Type B pancreatic cell (in vitro differentiated cells): ENCODE results near the gene KIF26A. TPM values are rescaled to one million over a fixed set of nuclear protein-coding genes. Genes with fewer than 3 reads are reported as not detected.
A peak's percentile ranks its signal among the peaks of the same experiment; 100 is the strongest.

Experiments used
- DNase-seq: peaks from one replicate; pipeline ENCODE4 v3.0.0; 2021; ENCODE audit warnings: mixed read lengths; ENCODE audit not compliant: unreplicated experiment; ENCODE audit errors: extremely low spot score
- H3K27ac Mint-ChIP-seq: 2 replicates; pipeline ENCODE4 v1.8.0; 2021; ENCODE audit warnings: mild to moderate bottlenecking, mixed read lengths
- H3K27me3 Mint-ChIP-seq: 2 replicates; pipeline ENCODE4 v1.8.0; 2021; ENCODE audit warnings: mixed read lengths
- H3K36me3 Mint-ChIP-seq: 2 replicates; pipeline ENCODE4 v1.8.0; 2021; ENCODE audit warnings: mixed read lengths
- H3K4me1 Mint-ChIP-seq: one replicate; pipeline ENCODE4 v1.8.0; 2021; ENCODE audit warnings: mixed read lengths; ENCODE audit not compliant: unreplicated experiment
- H3K4me3 Mint-ChIP-seq: 2 replicates; pipeline ENCODE4 v1.8.0; 2021; ENCODE audit warnings: mild to moderate bottlenecking, mixed read lengths
- H3K9me3 Mint-ChIP-seq: 2 replicates; pipeline ENCODE4 v1.8.0; 2021; ENCODE audit warnings: mixed read lengths
- total RNA-seq: library from RNA; stranded (reverse); gene quantifications from 2 replicates; pipeline ENCODE4 v1.2.1, GENCODE V29; 2021; ENCODE audit warnings: low replicate concordance
- TF ChIP-seq, protein P1 (sequence below): fragments of 200-600 bp; sonication (generic); conservative IDR thresholded peaks from 2 replicates; pipeline ENCODE4 v1.5.0; 2021; ENCODE audit warnings: antibody characterized with exemption, mild to moderate bottlenecking

The KIF26A gene
- total RNA-seq, 1 donor from 2014 or later, result 23.4 TPM

- H3K4me1 Mint-ChIP-seq, result peaks cover 4% of the 10 kb centered on the region
- H3K36me3 Mint-ChIP-seq, result no peaks in the 10 kb centered on the region
- TF ChIP-seq, protein P1, sequence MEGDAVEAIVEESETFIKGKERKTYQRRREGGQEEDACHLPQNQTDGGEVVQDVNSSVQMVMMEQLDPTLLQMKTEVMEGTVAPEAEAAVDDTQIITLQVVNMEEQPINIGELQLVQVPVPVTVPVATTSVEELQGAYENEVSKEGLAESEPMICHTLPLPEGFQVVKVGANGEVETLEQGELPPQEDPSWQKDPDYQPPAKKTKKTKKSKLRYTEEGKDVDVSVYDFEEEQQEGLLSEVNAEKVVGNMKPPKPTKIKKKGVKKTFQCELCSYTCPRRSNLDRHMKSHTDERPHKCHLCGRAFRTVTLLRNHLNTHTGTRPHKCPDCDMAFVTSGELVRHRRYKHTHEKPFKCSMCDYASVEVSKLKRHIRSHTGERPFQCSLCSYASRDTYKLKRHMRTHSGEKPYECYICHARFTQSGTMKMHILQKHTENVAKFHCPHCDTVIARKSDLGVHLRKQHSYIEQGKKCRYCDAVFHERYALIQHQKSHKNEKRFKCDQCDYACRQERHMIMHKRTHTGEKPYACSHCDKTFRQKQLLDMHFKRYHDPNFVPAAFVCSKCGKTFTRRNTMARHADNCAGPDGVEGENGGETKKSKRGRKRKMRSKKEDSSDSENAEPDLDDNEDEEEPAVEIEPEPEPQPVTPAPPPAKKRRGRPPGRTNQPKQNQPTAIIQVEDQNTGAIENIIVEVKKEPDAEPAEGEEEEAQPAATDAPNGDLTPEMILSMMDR, result peak; percentile 30
- no peak overlapping the region for H3K27ac Mint-ChIP-seq
- H3K9me3 Mint-ChIP-seq, result no peaks in the 10 kb centered on the region
- no peak overlapping the region for H3K4me3 Mint-ChIP-seq
- H3K27me3 Mint-ChIP-seq, result peaks cover 3% of the 10 kb centered on the region
- DNase-seq, result no peak
Observed at GRCh38 chr14:104096751-104097700, 41.4 kb upstream of the KIF26A start.

- TF ChIP-seq, protein P1, result no peak
- no peak overlapping the region for H3K4me3 Mint-ChIP-seq
- no peaks in the 10 kb centered on the region for H3K36me3 Mint-ChIP-seq
- no peaks in the 10 kb centered on the region for H3K9me3 Mint-ChIP-seq
- H3K27ac Mint-ChIP-seq, result no peak overlapping the region
- H3K27me3 Mint-ChIP-seq, result peaks cover 3% of the 10 kb centered on the region
- H3K4me1 Mint-ChIP-seq, result peaks cover 4% of the 10 kb centered on the region
- no peak for DNase-seq
Observed at GRCh38 chr14:104098272-104099095, 39.9 kb upstream of the KIF26A start.

DNA sequence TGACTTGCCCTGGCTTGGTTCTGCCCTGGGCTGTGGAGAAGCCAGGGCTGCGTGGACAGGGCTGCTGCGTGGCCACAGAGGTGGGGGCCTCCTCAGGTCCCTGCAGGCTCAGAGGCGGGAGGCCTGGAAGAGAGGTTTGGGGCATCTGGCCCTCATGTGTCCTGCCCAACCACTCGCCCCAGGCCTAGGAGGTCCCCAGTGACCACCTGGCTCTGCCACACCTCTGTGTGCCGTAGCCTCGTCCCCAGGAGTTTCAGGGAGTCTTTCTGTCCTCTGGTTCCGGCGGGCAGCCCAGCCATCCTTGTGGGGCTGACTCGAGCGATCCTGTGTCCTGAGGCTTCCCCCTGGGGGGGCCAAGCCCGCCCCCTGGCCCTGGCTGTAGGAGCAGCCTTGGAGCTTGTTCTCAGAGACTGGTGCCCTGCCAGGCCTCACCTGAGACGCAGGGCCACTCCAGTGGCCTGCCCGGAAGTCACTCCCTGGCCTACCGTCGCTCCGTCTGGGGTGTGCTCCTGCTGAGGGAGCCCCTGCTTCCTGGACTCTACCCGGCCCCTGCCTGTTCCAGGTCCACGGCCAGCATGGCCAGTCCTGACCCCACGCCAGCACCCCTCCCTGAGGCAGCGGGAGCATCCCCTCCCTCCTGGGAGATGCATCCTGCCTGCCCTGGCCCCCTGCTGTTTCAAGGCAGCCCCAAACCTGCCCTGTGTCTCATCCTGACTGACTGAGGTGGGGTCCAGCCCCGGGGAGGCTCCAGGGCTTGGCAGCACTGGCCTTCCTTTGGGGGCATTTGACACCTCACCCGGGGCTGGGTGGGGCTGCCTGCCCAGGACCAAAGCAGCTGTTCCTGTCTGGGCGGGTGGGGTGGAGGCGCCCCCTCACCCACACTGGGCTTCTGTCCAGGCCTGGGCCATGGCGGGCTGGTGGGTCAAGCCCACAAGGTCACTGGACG, 39.0 kb upstream of the KIF26A start:
- H3K4me1 Mint-ChIP-seq, result peaks cover 3% of the 10 kb centered on the region
- H3K27ac Mint-ChIP-seq, result no peak overlapping the region
- no peaks in the 10 kb centered on the region for H3K36me3 Mint-ChIP-seq
- no peaks in the 10 kb centered on the region for H3K9me3 Mint-ChIP-seq
- H3K4me3 Mint-ChIP-seq, result no peak overlapping the region
- no peak for DNase-seq
- TF ChIP-seq, protein P1, result no peak
- peaks cover 3% of the 10 kb centered on the region for H3K27me3 Mint-ChIP-seq

- no peaks in the 10 kb centered on the region for H3K36me3 Mint-ChIP-seq
Observed at GRCh38 chr14:104100171-104101085, 38.0 kb upstream of the KIF26A start.

More at GRCh38 chr14:104100171-104101085, 38.0 kb upstream of the KIF26A start:
- no peak for DNase-seq
- peaks cover 3% of the 10 kb centered on the region for H3K27me3 Mint-ChIP-seq
- no peaks in the 10 kb centered on the region for H3K4me1 Mint-ChIP-seq
- TF ChIP-seq, protein P1, result no peak
- no peak overlapping the region for H3K4me3 Mint-ChIP-seq
- H3K9me3 Mint-ChIP-seq, result no peaks in the 10 kb centered on the region
- H3K27ac Mint-ChIP-seq, result peak overlapping the region; percentile 13
